Tibial nerve (tissue), 3 donors: ENCODE results near the gene DNAJC13.

Source experiments
- POLR2A ChIP-seq, 2 donors: fragments of 450-650 bp; IDR thresholded peaks; one replicate each; pipeline ENCODE4 v1.6.1; 2017; ENCODE audit warnings: antibody characterized with exemption in 2 of 2, mild to moderate bottlenecking in 2 of 2, moderate library complexity in 2 of 2
- TF ChIP-seq, protein P1 (sequence below), 5 experiments: fragments of 200-600 bp in 3 of 5; fragments of 450-650 bp in 2 of 5; sonication (generic) in 3 of 5; IDR thresholded peaks; one replicate each; pipeline ENCODE4 v1.5.1; 2016 to 2019; ENCODE audit warnings: antibody characterized with exemption in 5 of 5, mild to moderate bottlenecking in 3 of 5, moderate library complexity in 2 of 5

DNA sequence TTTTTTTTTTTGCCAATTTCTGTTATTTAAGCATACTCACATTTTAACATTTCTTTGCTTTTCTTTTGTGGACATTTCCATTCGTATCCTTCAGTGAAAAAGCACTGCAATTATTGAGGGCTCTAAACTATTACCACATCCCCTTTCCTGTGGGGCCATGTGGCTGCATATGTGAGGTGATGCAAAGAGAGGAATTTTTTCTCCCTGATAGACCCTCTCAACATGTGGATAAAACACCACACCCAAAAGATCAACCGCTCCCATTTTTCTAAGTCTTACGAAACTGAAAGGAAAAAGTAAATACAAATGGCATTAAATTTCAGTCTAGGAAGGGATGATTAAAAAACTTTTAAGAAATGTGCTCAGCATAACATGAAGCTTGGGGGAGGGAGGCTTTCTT, 68.8 kb downstream of the DNAJC13 start:
- TF ChIP-seq, protein P1, sequence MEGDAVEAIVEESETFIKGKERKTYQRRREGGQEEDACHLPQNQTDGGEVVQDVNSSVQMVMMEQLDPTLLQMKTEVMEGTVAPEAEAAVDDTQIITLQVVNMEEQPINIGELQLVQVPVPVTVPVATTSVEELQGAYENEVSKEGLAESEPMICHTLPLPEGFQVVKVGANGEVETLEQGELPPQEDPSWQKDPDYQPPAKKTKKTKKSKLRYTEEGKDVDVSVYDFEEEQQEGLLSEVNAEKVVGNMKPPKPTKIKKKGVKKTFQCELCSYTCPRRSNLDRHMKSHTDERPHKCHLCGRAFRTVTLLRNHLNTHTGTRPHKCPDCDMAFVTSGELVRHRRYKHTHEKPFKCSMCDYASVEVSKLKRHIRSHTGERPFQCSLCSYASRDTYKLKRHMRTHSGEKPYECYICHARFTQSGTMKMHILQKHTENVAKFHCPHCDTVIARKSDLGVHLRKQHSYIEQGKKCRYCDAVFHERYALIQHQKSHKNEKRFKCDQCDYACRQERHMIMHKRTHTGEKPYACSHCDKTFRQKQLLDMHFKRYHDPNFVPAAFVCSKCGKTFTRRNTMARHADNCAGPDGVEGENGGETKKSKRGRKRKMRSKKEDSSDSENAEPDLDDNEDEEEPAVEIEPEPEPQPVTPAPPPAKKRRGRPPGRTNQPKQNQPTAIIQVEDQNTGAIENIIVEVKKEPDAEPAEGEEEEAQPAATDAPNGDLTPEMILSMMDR (IDR thresholded peaks at IDR 0.05) = no peak
- no peak for TF ChIP-seq POLR2A (IDR thresholded peaks at IDR 0.05)
